Heart left ventricle (tissue), 16 donors: Measurements from ENCODE around the gene LIF. TPM values are rescaled to one million over a fixed set of nuclear protein-coding genes. Genes with fewer than 3 reads are reported as not detected.

ENCODE experiments used
- ATAC-seq, 4 donors: fragments of 200-7000 bp; cut with Tn5 transposase; one replicate each; pipeline ENCODE4 v1.9.1; 2020 to 2022; ENCODE audit warnings: moderate library complexity in 4 of 4, mild to moderate bottlenecking in 3 of 4, moderate number of reproducible peaks in 1 of 4
- DNase-seq, 5 donors: peaks; one replicate each; pipeline ENCODE4 v3.0.0-alpha.2; 2020
- H3K27ac ChIP-seq, 12 donors: fragments of 200-600 bp; sonication (generic) in 4 of 12; one replicate each; pipeline versions ENCODE4 v1.5.0 to v1.8.0; 2016 to 2022; ENCODE audit warnings: mild to moderate bottlenecking in 2 of 12
- H3K27me3 ChIP-seq, 9 donors: fragments of 200-600 bp; sonication (generic) in 2 of 9; one replicate each; pipeline versions ENCODE4 v1.5.1 to v1.8.0; 2016 to 2022; ENCODE audit warnings: mild to moderate bottlenecking in 3 of 9
- H3K36me3 ChIP-seq, 9 donors: fragments of 200-600 bp; sonication (generic) in 2 of 9; one replicate each; pipeline versions ENCODE4 v1.5.0 to v1.8.0; 2018 to 2022; ENCODE audit warnings: mild to moderate bottlenecking in 2 of 9
- H3K4me1 ChIP-seq, 12 donors: fragments of 200-600 bp; sonication (generic) in 4 of 12; one replicate each; pipeline versions ENCODE4 v1.5.0 to v1.8.0; 2016 to 2022; ENCODE audit warnings: mild to moderate bottlenecking in 3 of 12
- H3K4me3 ChIP-seq, 12 donors: fragments of 200-600 bp; sonication (generic) in 4 of 12; one replicate each; pipeline versions ENCODE4 v1.5.0 to v1.8.0; 2017 to 2022; ENCODE audit warnings: mild to moderate bottlenecking in 9 of 12, moderate library complexity in 4 of 12
- H3K9me3 ChIP-seq, 12 donors: fragments of 200-600 bp; sonication (generic) in 4 of 12; one replicate each; pipeline versions ENCODE4 v1.5.0 to v1.8.0; 2016 to 2022; ENCODE audit warnings: mild to moderate bottlenecking in 1 of 12
- CTCF ChIP-seq, 12 donors: fragments of 200-600 bp; sonication (generic) in 4 of 12; IDR thresholded peaks; one replicate each; pipeline versions ENCODE4 v1.5.0 to v1.8.0; 2018 to 2022; ENCODE audit warnings: antibody characterized with exemption in 12 of 12, mild to moderate bottlenecking in 5 of 12
- POLR2A ChIP-seq, 2 donors: fragments of 450-650 bp; IDR thresholded peaks; one replicate each; pipeline ENCODE4 v1.6.1; 2017; ENCODE audit warnings: antibody characterized with exemption in 2 of 2, mild to moderate bottlenecking in 2 of 2, moderate library complexity in 2 of 2
- WGBS, 4 donors: extraction: QIAGEN DNeasy Blood & Tissue Kit in 2 of 4; methylation state at CpG; one replicate each; pipeline versions ENCODE4 v1.1.5 to v1.1.7; 2013 to 2018; 5-methylcytosine and 5-hydroxymethylcytosine counted together
- intact Hi-C, 10 donors: fragments of 100-400 bp; cut with DNase I; formaldehyde crosslinking; loops; one replicate each; pipeline versions ENCODE4 v1.11.1 to v1.14.2; 2022
- polyA plus RNA-seq, 2 donors: library from polyadenylated mRNA; stranded (reverse); fragments of 200-250 nt; gene quantifications; one replicate each; pipeline ENCODE4 v1.2.3, GENCODE V29; 2013
- total RNA-seq, 9 donors: library from RNA; depleted of rRNA in 2 of 9; stranded (reverse); fragments of >200 nt in 2 of 9; fragmentation: NEBNext Ultra II Directional in 3 of 9; extraction: Animal tissue kit (Norgen Biotek cat#: 25700) in 3 of 9; gene quantifications; one replicate each; pipeline versions ENCODE4 v1.1.0 to v1.2.4, GENCODE V29; 2016 to 2023
- donor health status: ischemic (EF 13 %, LVEDD 7.1; RV severe dilation, severe dysfunction).
- donor health status: healthy with polysubstance abuse.
- donor health status: DM: no; HTN: yes; CAD: no.
- donor health status: DM: no; HTN: no; CAD: no.
- donor health status: ischemic (EF 25% LVEDD 6.9; RV normal size, moderate dysfunction).
- donor health status: ischemic (EF 25% LVEDD 5.7; RV mildly dilated, moderate dysfunction).
- donor health status: healthy.
- donor health status: DM: yes; HTN: yes; CAD: no.
- donor health status: ischemic (EF 35%, LVEDD 5.7; RV mildly dilated, moderate dysfunction).
- donor health status: nonischemic (EF 11% LVEDD 7.7; RV severe dilation, severe dysfunction).
- donor health status: DM: yes; HTN: yes; CAD: no.
- donor health status: PGD.
- donor health status: ischemic (EF 29% LVEDD 5.4; RV normal size, mild dysfunction).
- donor health status: nonischemic (EF 23%, LVEDD 6.1; RV moderate dilation, normal function).

Gene LIF
- total and polyA plus RNA-seq, 11 donors, result 0.12 to 11.6 (median 0.67) TPM; not detected in 1

- intact Hi-C loops, result no loop called here
- ATAC-seq (peak in 1 of 4 donors; percentile 22), DNase-seq (peak in 1 of 5 donors; percentile 49)
- H3K27me3 ChIP-seq, result peaks cover 3 to 61% (median 18%) of the 10 kb centered on the region in 9 donors
- H3K27ac ChIP-seq, result peak overlapping the region in 1 of 12 donors; percentile 65
- H3K4me1 ChIP-seq, result peaks cover 0 to 19% (median 0%) of the 10 kb centered on the region in 12 donors
- TF ChIP-seq POLR2A (IDR thresholded peaks at IDR 0.05) (no peak), CTCF (IDR thresholded peaks at IDR 0.05) (no peak)
- 63 to 72% (median 66%) methylated on average over 23 to 26 of the region's 26 CpGs for WGBS, 4 donors
- H3K4me3 ChIP-seq, result no peak overlapping the region
- H3K36me3 ChIP-seq, result no peaks in the 10 kb centered on the region
- no peaks in the 10 kb centered on the region for H3K9me3 ChIP-seq
Measured at GRCh38 chr22:30221121-30221992, 25.2 kb downstream of the LIF start.

GRCh38 chr22:30220338-30221012 is 26.1 kb downstream of the LIF start:
- ATAC-seq (no peak), DNase-seq (peak in 1 of 5 donors; percentile 4)
- Histone ChIP-seq H3K4me1 (peaks cover 0 to 19% (median 0%) of the 10 kb centered on the region in 12 donors), H3K4me3 (no peak overlapping the region), H3K36me3 (no peaks in the 10 kb centered on the region), H3K27ac (peak overlapping the region in 1 of 12 donors; percentile 65), H3K27me3 (peaks cover 3 to 60% (median 19%) of the 10 kb centered on the region in 9 donors), H3K9me3 (no peaks in the 10 kb centered on the region)
- WGBS, 4 donors, result 75 to 84% (median 81%) methylated on average over 7 of the region's 7 CpGs
- TF ChIP-seq POLR2A (IDR thresholded peaks at IDR 0.05), result no peak
- no peak for TF ChIP-seq CTCF (IDR thresholded peaks at IDR 0.05)
- intact Hi-C loops, result no loop called here

GRCh38 chr22:30219668-30220278 is 26.8 kb downstream of the LIF start:
- ATAC-seq, result no peak
- peaks cover 3 to 62% (median 19%) of the 10 kb centered on the region in 9 donors for H3K27me3 ChIP-seq
- intact Hi-C loops, result no loop called here
- H3K27ac ChIP-seq, result peak overlapping the region in 1 of 12 donors; percentile 65
- DNase-seq, result peak in 1 of 5 donors; percentile 2
- H3K4me3 ChIP-seq, result no peak overlapping the region
- H3K4me1 ChIP-seq, result peaks cover 0 to 19% (median 0%) of the 10 kb centered on the region in 12 donors
- no peaks in the 10 kb centered on the region for H3K36me3 ChIP-seq
- H3K9me3 ChIP-seq, result no peaks in the 10 kb centered on the region
- TF ChIP-seq POLR2A (IDR thresholded peaks at IDR 0.05) (no peak), CTCF (IDR thresholded peaks at IDR 0.05) (no peak)
